Dedifferentiated amniotic fluid mesenchymal stem cell (primary cell): ENCODE data around the gene ADGB.
"Not testable (repeated sequence)": the region's sequence is repeated elsewhere in the genome, so short reads cannot be mapped to it uniquely, and the experiment has no call there.

ENCODE experiments used
- DNase-seq: peaks from one replicate; pipeline ENCODE4 v3.0.0-alpha.2; 2016; ENCODE audit errors: extremely low spot score

The ADGB gene

DNA sequence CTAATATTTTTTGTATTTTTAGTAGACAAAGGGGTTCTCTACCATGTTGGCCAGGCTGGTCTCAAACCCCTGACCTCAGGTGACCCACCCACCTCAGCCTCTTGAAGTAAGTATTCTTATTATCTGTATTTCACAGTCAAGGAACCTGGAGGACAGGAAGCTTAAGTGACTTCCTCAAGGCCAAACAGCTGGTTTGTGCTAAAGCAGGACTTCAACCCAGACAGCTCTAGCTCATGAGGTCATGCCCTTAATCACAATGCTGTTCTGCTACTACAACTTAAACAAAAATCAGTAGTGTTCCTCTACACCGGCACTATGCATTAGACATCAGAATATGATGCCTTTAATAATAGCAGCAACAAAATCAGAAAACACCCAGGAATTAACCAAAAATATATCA is 168.9 kb downstream of the ADGB start:
- DNase-seq, result no peak

DNA sequence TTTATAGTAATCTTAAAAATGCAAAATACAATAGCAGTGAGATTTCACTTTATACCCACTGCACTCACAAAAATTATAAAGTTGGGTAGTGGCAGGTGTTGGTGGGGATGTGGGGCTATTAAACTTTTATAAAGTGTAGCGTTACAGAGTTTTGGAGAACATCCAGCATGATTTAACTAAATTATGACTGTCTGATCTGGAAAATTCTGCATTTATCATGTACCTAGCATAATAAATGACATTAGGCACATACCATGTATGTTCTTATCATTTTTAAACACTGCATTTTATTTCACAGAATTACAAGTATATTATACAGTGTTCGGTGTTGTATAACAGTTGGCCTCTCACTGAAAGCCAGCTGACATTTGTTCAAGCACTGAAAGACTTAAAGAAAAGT is 169.9 kb downstream of the ADGB start:
- no peak for DNase-seq

DNA sequence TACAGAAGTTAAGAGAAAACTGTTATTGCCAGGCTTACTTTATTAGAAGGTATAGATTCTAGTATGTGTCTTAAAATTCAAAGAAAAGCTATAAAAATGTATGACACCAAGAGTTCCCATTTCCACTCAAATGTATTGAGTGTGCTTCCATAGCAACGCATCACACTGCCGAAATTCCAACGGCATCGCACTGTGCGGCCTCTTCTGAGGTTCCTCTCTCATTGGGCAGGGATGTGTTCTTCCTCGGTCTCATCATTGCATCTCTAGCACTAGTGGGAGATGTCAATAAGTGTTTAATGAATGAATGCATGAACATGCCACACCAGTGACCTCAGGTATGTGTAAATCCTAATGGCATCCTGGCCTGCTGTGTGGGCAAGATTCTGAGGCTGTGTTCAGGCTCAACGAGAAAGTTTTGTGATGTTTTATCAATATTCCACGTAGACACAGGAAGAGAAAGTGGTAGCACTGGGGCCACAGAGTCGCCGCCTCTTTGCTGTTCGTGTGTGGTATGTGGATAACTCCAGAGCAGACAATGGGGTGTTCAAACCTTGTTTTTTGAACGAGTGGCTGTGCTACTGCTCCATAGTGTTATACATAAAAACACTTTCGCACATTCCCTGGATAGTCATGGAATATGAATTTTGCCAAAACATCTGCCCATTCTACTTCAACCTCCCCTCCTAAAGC is 171.6 kb downstream of the ADGB start:
- DNase-seq, result no peak

DNA sequence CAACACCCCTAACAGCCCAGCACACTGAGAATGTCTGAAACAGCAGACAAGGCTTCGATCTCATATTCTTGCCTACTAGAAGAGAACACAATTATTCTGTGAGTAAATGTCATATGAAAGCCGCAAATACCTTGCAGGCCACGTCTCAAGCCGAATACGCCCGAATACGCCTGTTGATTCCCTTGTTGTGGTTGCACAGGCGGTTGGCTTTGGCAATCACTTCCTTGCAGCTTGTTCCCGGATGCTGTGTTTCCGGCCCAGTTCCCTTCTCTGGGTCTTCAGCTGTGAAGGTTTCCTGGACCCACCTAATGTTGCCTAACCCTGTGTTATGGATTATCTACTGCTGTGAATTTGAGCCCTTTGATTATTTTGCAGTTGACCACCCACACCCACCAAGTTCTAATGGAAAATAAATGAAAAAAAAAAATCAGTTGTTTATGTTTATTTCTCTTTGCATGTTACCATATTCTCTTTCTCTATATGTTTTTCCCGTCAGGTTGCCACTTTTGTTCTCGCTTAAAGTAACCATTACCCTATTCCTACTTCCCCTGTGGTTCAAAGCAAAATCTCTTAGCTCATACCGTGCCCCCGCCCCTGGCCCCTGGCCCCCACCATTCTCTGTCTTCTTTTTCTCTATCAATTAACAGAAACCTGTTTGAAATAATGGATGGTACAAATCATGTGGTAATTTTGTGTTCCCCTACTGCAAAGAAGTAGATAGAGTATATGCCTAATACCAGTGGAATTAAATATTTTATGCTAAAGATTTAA is 172.4 kb downstream of the ADGB start:
- DNase-seq, result no peak

DNA sequence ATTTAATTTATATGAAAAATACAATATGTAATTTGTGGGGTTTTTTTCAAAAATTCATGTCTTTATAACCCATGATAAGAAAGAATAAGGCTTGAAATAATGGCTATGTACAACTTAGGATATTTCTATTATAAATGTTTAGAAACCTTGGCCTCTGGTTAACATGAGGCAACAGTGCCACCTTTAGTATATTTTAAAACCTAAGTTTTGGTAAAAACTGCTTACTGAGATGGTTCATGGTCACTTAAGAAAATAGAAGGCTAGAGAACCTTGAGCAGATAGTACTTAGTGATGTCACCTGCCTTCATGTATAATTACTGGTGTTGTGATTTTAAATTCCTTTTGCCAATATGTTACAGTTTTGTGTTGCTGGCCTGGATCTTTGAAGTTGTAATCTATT is 176.4 kb downstream of the ADGB start:
- no peak for DNase-seq

DNA sequence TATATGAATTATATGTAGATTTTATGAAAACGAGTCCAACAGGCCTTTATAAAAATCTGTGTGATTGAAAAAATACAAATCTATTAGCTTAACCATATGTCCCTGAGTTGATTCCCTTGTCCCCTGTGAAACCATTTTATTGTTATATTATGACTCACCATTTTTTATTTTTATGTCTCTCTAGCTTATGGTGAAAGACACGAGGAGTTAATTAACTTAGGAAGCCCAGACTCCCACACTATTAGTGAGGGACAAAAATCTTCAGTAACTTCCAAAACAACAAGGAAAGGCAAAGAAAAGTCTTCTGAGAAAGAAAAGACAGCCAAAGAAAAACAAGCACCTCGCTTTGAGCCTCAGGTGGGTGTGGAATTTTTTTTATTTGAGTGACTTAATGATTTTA is 183.1 kb downstream of the ADGB start:
- no peak for DNase-seq

DNA sequence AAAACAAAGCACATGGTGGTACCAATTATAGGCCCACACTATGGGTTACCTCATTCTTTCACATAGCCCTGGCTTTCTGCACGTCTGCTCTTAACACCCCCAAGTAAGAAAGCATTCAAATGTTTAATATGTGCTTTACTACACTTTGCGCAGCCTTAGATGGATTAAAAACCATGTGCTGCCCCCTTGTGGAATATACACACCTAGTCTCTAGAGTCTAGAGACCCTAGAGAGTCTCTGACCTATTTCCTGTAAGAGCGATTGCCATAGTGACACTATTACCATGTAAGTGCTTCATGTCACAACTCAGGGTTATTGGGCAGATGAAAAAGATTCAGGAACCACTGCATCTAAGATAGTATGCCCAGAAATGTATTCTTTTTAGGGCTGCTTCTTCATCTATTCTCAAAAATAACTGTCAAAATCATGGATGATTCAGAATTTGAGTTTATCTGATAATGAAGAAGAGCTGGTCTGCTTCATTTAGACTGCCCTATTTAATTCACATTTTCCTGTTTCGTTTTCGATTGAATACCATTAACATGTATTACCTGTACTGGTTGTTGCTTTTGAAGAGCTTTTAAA is 186.3 kb downstream of the ADGB start:
- peak; percentile 23 for DNase-seq

DNA sequence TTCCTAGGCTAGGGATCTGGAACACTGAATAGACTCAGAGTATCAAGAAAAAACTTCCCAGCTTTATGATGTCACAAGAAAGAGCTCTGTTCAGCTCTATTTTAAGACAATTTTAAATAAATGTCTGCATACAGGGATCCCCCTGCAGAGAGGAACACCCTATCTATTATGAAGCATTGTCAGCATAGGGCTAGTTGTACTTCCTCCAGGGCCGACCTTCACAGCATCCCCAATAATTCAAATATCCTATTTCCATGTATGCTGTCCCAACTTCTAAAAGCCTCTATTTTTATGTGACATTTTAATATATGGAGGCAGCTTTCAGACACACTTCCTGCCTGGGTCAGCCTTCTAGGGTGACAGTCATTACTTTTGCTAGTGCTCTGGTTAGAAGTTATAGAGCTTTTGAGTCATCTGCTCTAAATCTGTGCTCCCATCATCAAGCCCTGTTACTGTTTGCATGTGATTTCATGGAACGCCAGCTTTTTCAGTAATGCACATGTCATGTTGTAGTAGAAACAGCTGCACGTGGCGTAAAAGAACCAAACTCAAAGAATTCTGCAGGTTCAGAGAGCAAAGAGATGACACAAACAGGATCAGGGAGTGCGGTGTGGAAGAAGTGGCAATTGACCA is 189.2 kb downstream of the ADGB start:
- no peak for DNase-seq

DNA sequence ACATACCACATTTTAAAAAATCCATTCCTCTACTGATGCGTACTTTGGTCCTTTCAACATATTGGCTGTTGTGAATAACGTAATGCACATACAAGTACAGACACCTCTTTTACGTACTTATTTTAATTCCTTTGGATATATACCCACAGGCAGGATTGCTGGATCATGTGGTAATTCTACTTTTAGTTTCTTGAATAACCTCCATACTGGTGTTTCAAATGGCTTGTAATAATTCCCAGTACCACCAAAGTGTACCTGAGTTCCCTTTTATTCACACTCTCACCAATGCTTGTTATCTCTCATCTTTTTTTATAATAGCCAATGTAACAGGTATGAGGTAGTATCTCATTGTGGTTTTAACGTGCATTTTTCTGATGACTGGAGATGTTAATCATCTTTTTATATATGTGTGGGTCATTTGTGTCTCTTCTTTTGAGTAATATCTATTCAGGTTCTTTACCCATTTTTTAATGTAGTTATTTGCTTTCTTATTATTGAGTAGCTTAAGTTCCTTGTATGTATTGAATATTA is 191.9 kb downstream of the ADGB start:
- DNase-seq, result no peak

DNA sequence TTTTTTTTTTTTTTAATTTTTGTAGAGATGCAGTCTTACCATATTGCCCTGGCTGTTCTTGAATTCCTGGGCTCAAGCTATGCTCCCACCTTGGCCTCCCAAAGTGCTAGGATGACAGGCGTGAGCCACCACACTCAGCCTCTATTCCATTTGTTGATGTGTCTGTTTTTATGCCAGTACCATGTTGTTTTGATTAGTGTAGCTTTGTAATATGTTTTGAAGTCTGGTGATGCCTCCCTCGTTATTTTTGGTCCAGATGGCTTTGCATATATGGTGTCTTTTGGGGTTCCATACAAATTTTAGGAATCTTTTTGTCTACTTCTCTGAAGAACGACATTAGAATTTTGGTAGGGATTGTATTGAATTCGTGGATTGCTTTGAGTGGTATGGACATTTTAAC is 193.2 kb downstream of the ADGB start:
- DNase-seq, result no peak

DNA sequence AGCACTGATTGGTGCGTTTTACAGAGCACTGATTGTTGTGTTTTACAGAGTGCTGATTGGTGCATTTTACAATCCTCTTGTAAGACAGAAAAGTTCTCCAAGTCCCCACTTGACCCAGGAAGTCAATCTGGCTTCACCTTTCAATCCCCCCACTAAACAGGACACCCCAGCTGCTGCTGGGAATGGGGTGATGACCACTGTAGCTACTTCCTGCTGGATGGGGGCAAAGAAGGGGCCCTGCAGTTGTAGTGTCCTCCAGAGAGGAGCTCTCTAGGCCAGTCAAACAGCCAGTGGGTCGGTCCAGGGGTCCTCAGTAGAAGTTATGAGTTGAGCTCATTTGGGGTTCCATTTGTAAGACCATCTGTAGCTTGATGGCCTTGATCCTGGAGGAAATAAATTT is 194.4 kb downstream of the ADGB start:
- DNase-seq, result not testable (repeated sequence)

DNA sequence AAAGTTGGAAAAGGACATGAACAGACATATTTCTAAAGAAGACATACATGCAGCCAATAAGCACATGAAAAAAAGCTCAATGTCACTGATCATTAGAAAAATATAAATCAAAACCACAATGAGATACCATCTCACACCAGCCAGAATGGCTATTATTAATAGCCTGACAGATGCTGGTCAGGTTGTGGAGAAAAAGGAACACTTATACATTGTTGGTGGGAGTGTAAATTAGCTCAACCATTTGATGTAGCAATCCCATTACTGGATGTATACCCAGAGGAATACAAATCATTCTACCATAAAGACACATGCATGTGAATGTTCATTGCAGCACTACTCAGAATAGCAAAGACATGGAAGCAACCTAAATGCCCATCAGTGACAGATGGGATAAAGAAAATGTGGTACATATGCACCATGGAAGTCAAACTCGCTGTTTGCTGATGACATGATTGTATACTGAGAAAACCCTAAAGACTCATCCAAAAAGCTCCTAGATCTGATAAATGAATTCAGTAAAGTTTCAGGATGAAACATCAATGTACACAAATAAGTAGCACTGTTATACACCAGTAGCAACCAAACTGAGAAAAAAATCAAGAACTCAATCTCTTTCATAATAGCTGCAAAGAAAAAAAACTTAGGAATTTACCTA is 196.8 kb downstream of the ADGB start:
- no peak for DNase-seq

DNA sequence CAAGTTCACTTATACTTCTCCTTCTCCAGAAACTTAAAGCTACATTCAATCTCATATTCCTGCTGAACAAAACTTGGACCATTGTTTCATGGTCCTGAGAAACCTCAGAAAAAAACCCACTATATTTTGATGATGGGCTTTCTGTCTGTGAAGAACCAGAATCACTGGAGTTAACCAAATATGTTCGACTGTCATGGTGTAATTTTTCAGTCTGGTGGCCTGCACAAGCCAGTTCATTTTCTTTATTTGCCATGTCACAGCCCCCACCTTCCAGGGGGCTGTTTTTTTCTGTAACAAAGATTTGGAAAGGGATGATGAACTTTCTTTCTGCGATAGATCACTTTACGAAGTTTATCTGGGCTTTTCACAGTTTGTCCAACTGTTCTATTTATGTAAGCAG is 204.4 kb downstream of the ADGB start:
- DNase-seq, result not testable (repeated sequence)

DNA sequence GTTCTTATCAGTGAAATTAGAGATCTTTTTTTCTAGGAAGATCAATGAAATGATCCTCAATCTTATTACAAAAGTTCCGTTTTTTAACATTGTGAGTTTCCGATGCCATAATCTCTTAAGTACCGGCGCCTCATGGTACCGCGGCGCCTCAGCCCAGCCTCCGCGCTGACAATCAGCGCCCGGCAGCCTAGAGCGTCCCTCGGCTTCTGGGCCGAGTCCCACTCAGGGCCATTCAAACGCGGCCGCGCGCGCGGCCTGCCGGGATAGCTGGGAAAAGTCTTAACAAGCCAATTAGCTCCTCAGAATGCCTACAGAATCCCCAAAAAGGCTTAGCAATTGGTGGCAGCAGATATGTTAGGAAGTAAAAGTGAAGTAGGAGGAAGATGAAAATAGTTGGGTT is 204.8 kb downstream of the ADGB start:
- no peak for DNase-seq

DNA sequence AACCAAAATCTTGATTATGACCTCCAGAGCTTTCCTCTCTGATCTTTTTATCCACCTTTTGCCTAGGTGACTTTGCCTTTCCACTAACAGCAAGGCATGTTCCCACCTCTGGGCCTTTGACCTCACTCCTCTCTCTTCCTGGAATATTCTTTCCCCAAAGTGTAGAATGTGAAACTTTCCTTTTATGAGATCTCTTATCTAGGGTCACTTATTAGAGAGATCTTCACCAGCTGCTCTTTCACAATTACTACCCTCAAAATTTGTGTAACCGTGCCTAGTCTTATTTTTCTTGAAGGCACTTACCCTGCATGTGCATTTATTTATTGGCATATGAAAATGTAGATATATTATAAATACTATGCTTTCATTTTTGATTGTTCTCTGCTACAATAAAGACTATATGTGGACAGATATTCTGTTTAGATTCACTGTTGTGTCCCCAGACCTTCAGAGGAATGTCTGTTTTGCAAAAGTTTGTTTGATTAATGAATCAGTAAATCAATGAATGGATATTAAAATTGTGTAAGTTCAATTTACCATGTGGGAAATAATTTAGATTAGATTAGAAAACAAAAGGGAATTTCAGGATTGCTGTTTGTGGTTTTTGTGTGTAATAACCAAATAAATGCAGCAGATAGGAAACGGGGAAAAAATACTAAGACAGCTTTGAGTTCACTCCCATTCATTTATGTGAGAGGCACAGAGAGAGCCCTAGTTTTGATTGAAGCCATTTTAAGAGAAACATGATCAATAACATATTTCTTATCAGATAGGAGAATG is 207.0 kb downstream of the ADGB start:
- DNase-seq, result no peak

DNA sequence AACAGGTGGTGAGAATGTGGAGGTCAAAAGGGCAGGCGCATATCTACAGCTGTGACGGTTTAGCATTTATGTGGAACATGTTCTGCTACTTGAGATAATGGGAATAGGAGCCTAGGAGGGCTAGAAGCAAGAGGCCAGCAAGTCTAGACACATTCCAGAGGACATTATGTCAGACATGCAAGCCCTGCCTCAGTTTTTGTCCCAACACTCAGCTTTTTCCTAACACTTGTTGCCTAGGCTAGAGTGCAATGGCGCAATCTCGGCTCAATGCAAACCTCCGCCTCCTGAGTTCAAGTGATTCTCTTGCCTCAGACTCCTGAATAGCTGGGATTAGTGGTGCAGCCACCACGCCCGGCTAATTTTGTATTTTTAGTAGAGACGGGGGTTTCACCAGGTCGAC is 210.2 kb downstream of the ADGB start:
- not testable (repeated sequence) for DNase-seq

DNA sequence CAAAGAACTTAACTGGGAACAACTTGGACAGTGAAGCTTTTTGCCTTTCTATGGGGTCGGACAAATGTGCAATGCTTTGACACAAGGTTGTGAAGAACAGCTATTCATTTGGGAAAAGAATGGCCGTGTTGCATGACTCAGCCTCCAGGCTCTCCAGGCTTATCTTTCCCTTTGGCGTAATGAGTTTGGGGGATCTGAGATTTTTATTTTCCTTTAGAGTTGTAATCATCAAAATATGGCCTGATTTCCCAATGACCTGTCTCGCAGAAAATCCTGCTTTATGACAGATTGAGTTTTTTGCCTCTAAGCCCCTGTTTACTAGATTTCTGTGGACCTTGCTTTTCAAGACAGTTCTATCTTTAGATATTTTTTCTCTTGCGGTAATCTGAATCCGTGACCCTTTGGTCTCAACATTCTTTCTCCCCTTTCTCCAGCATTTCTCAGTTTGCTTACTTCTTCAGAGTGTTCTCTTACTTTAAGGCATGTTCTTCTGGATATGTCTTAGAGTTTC is 214.1 kb downstream of the ADGB start:
- DNase-seq, result not testable (repeated sequence)

DNA sequence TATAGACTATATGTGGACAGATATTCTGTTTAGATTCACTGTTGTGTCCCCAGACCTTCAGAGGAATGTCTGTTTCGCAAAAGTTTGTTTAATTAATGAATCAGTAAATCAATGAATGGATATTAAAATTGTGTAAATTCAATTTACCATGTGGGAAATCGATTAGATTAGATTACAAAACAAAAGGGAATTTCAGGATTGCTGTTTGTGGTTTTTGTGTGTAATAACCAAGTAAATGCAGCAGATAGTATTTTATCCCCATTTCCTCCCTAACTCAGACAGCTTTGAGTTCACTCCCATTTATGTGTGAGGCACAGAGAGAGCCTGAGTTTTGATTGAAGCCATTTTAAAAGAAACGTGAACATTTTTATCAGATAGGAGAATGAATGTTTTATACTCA is 214.8 kb downstream of the ADGB start:
- DNase-seq, result no peak

DNA sequence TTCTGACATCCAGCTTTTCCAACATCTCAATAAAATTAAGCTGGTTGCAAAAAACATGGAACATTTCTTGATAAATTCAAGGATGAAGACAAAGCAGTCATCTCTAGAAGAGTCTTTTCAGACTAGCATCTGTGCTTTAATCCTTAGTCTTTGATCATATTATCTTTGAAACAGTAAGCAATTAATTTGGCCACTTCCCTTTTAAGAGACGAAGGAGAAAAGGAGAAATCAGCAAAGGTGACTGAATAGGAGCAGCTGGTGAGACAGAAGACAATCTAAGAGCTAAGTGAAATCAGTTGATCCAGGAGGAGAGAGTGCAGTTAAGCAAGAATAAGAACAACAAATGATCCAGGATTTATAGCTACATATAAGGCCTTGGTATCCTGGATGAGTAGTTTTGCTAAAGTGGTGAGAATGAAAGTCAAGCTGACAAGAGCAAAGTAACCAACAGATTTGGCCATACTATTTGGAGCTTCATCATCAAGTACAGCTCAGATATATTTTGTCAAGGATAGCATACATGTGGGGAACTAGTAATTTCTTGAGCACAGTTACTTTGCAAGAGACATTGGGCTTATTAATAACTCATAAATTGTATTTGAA is 215.5 kb downstream of the ADGB start:
- DNase-seq, result no peak
